Measurements from ENCODE around the gene MTA1. TPM values are rescaled to one million over a fixed set of nuclear protein-coding genes. Genes with fewer than 3 reads are reported as not detected.

Gene MTA1
- total RNA-seq, 4 donors from 2014 or later, result 49.0 to 94.2 (median 67.9) TPM

DNA sequence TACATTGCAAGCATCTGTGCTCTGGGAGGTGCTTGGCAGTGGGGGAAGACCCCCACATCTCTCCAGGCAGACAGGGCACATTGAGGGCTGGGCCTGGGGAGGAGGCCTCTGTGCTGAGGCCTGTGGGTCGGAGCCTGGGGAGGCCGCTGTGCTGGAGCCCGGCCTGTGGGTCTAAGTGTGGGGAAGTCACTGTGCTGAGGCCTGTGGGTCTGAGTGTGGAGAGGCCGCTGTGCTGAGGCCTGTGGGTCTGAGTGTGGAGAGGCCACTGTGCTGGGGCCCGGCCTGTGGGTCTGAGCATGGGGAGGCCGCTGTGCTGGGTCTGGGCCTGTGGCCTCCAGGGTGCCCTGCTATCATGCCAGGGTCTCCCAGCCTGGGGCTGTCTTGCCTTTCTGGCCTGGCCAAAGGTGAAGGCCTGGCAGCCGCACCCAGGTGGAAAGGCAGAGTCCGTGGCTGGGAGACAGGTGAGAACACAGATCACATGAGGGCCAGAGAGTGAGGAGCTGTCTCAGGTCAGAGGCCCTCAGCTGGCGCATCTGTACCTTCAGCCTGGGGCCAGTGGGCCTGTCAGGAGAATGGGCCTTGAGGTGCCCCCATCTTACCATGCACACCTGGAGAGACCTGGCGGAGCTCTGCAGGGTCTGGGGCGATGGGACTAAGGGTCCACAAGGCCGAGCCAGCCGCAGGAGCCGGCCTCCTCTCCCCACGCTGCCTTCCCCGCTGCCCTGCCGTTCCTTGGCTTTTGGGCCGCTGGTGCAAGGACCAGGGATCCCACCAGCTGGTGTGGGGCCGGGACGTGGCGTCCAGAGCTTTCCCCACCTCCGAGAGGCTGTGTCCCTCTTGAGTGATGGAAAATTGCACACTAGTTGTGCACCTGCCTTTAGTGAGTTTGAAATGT is 36.4 kb downstream of the MTA1 start:
- no peak overlapping the region for H3K4me3 ChIP-seq
- no peak overlapping the region for H3K27ac ChIP-seq (replicated peaks in 1 of 4)
- WGBS, result 90% methylated on average over 2 of the region's 22 CpGs
- no peaks in the 10 kb centered on the region for H3K9me3 ChIP-seq
- TF ChIP-seq EP300 (IDR thresholded peaks at IDR 0.05) (no peak), POLR2AphosphoS5 (IDR thresholded peaks at IDR 0.05) (no peak), POLR2A (IDR thresholded peaks at IDR 0.05; ENCODE audit: low read depth) (no peak)
- TF ChIP-seq, protein P1, sequence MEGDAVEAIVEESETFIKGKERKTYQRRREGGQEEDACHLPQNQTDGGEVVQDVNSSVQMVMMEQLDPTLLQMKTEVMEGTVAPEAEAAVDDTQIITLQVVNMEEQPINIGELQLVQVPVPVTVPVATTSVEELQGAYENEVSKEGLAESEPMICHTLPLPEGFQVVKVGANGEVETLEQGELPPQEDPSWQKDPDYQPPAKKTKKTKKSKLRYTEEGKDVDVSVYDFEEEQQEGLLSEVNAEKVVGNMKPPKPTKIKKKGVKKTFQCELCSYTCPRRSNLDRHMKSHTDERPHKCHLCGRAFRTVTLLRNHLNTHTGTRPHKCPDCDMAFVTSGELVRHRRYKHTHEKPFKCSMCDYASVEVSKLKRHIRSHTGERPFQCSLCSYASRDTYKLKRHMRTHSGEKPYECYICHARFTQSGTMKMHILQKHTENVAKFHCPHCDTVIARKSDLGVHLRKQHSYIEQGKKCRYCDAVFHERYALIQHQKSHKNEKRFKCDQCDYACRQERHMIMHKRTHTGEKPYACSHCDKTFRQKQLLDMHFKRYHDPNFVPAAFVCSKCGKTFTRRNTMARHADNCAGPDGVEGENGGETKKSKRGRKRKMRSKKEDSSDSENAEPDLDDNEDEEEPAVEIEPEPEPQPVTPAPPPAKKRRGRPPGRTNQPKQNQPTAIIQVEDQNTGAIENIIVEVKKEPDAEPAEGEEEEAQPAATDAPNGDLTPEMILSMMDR (IDR thresholded peaks at IDR 0.05), result no peak
- no peaks in the 10 kb centered on the region for H3K4me1 ChIP-seq
- intact Hi-C loops (cut with DNase I), result no loop called here
- no peaks in the 10 kb centered on the region for H3K27me3 ChIP-seq
- DNase-seq (ENCODE audit: extremely low spot score), result no peak
- peaks cover 50 to 87% (median 80%) of the 10 kb centered on the region in 4 donors for H3K36me3 ChIP-seq

DNA sequence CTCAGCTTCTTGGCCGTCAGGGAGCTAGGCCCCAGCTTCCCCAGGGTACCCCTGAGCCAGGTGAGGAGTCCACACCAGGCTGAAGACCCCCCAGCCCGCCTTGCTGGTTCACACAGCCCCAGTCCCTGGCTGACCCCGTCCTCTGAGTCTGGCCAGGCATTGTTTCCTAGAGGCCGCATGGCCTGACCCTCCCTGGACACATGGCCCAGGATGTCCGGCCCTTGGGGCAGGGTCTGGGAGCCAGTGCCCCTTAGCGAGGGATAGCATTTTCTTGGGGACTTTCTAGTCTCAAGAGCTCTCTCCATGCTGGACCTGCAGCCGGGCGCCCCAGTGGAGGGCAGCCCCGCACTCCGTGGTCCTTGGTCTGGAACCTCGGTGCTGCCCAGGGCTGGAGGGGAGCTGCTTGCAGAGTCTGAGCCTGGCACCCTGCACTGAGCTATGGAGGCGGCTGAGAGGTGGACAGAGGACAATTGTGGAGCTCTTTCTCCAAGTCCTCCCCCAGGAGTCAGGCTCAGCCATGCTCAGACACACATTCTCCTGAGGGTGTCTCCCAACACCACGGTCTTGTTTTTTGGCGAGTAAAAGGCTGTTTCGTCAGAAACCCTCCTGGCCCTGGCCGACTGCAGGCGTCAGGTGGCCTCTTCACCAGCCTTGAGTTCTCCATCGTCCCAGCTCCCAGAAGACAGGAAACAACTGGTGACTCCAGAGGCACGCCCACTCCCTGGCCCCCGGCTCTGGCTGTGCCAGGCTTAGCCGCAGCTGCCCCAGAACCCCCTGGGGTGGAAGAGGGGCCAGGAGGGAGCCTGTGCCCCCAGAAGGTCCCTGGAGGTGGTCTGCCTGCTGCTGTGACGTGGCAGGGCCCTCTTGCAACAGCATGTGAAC is 37.4 kb downstream of the MTA1 start:
- Histone ChIP-seq H3K9me3 (no peaks in the 10 kb centered on the region), H3K27me3 (no peaks in the 10 kb centered on the region), H3K4me1 (no peaks in the 10 kb centered on the region), H3K4me3 (no peak overlapping the region), H3K27ac (replicated peaks in 1 of 4) (no peak overlapping the region), H3K36me3 (peaks cover 49 to 89% (median 84%) of the 10 kb centered on the region in 4 donors)
- intact Hi-C loops (cut with DNase I), result no loop called here
- no peak for DNase-seq (ENCODE audit: extremely low spot score)
- no peak for TF ChIP-seq POLR2AphosphoS5 (IDR thresholded peaks at IDR 0.05)
- no peak for TF ChIP-seq EP300 (IDR thresholded peaks at IDR 0.05)
- TF ChIP-seq POLR2A (IDR thresholded peaks at IDR 0.05; ENCODE audit: low read depth), result no peak
- TF ChIP-seq, protein P1 (IDR thresholded peaks at IDR 0.05), result no peak
- WGBS, result 80% methylated on average over 7 of the region's 22 CpGs

DNA sequence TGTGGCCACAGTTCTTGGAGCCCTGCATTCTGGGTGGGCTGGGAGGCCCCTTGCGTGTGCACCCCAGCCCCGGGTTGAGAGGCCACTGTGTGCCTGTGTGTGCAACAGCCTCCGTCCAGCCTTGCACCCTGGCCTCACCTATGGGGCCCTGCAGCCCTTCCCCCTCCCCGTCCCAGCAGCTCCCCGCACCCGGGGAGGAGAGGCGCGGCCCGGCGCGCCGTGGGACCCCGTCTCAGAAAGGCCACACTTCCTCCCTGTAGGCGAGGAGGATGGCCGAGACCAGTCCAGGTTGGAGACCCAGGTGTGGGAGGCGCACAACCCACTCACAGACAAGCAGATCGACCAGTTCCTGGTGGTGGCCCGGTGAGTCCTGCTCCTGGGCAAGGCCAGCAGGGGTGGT is 38.4 kb downstream of the MTA1 start:
- H3K9me3 ChIP-seq, result no peaks in the 10 kb centered on the region
- H3K36me3 ChIP-seq, result peaks cover 51 to 89% (median 83%) of the 10 kb centered on the region in 4 donors
- TF ChIP-seq POLR2A (IDR thresholded peaks at IDR 0.05; ENCODE audit: low read depth) (no peak), POLR2AphosphoS5 (IDR thresholded peaks at IDR 0.05) (no peak), EP300 (IDR thresholded peaks at IDR 0.05) (no peak)
- TF ChIP-seq, protein P1 (IDR thresholded peaks at IDR 0.05), result no peak
- DNase-seq (ENCODE audit: extremely low spot score), result no peak
- H3K4me1 ChIP-seq, result peaks cover 0 to 1% (median 0%) of the 10 kb centered on the region in 4 donors
- no peak overlapping the region for H3K4me3 ChIP-seq
- 87% methylated on average over 15 of the region's 18 CpGs for WGBS
- no peak overlapping the region for H3K27ac ChIP-seq (replicated peaks in 1 of 4)
- intact Hi-C loops (cut with DNase I), result no loop called here
- H3K27me3 ChIP-seq, result no peaks in the 10 kb centered on the region

DNA sequence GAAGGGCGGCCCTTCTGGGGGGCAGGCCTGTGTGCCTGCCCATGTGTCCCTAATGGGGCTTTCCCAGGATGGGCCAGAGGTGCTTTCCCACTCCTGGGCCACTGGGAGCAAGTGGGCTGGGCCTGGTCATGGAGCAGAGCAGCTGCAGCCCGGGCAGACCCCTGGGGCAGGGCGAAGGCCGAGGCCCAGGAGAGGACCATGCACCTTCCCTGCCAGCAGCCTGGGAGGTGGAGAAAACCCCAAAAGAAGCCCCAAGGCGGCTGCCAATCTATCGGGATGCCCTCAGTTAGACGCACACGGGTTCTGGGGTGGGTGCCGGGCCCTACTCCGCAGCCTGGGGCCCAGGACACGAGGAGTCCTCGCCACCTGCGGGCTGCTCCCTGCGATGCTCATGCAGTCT is 38.9 kb downstream of the MTA1 start:
- 100% methylated on average over 4 of the region's 14 CpGs for WGBS
- H3K4me3 ChIP-seq, result no peak overlapping the region
- no peak for TF ChIP-seq POLR2A (IDR thresholded peaks at IDR 0.05; ENCODE audit: low read depth)
- no peak for TF ChIP-seq EP300 (IDR thresholded peaks at IDR 0.05)
- TF ChIP-seq, protein P1 (IDR thresholded peaks at IDR 0.05), result no peak
- TF ChIP-seq POLR2AphosphoS5 (IDR thresholded peaks at IDR 0.05), result no peak
- intact Hi-C loops (cut with DNase I), result no loop called here
- H3K36me3 ChIP-seq, result peaks cover 56 to 89% (median 84%) of the 10 kb centered on the region in 4 donors
- no peak for DNase-seq (ENCODE audit: extremely low spot score)
- H3K9me3 ChIP-seq, result no peaks in the 10 kb centered on the region
- no peaks in the 10 kb centered on the region for H3K27me3 ChIP-seq
- peaks cover 0 to 5% (median 0%) of the 10 kb centered on the region in 4 donors for H3K4me1 ChIP-seq
- no peak overlapping the region for H3K27ac ChIP-seq (replicated peaks in 1 of 4)
